Left renal cortex interstitium (tissue), 4 donors: ENCODE measurements around the gene SMARCA1. TPM values are rescaled to one million over a fixed set of nuclear protein-coding genes. Genes with fewer than 3 reads are reported as not detected.

Source experiments
- DNase-seq, 4 donors: peaks; one replicate each; pipeline ENCODE4 v3.0.0-alpha.2; 2013; ENCODE audit warnings: low read depth in 4 of 4, low spot score in 2 of 4, missing footprints in 1 of 4
- polyA plus RNA-seq, 4 donors: library from polyadenylated mRNA; unstranded; fragments of 120-200 nt; gene quantifications; one replicate each; pipeline ENCODE4 v1.2.1, GENCODE V29; 2013; ENCODE audit not compliant: insufficient read length in 4 of 4

The SMARCA1 gene
- polyA plus RNA-seq, 4 donors: 99.9 to 129 (median 114) TPM

DNA sequence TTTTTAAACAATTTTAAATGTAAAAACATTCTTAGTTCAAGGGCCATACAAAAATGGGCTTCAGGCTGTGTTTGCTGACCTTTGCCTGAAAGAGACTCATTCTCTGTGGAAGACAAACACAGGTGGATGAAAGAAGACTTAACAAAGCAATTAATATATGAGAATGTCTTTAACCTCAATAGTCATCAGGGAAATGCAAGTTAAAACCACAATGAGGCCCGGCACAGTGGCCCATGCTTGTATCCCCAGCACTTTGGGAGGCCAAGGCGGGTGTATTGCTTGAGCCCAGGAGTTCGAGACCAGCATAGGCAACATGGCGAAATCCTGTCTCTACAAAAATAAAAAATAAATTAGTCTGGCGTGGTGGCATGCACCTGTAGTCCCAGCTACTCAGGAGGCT is 7.1 kb upstream of the SMARCA1 start:
- DNase-seq: no peak

DNA sequence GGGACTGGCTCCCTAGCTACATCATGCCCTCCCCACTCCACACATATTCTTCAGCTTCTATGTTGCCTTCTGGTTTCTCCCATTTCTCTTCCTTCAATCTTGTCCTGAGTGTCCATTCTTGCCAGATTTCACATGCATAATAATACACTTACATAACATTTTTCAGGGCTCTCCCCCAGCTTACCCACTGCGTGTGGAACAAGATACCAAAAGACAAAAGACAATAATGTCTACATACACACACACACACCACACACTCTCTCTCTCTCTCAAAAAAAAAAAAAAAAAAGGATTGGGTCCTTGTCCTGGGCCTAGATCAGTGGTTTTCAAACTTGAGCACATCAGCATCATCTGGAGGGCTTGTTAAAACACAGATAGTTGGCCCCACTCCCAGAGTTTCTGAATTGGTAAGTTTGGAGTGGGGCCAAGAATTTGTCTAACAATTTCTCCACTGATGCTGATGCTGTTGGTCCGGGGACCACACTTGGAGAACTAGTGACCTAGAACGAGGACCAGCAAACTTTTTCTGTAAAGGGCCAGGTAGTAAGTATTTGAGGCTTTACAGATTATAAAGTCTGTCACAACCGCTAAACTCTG is 6.5 kb upstream of the SMARCA1 start:
- DNase-seq: no peak

DNA sequence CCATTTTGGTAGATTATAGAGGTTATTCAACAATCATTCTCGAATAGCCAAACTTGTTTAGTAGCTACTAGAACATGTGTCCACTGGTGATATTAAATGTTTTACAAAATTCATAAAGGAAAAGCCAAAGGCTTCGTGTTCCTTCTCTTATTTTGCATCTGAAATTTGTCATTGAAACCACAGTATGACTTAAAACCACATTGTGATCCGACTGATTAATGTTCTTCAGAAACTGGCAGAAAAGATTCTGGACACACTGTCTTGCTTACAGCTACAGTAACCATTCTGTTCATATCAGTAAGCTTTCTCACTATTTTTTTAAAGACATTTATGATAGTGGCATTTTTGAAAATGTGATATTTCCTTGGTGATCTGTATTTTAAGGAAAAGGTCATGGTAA is 2.6 kb upstream of the SMARCA1 start:
- no peak for DNase-seq

DNA sequence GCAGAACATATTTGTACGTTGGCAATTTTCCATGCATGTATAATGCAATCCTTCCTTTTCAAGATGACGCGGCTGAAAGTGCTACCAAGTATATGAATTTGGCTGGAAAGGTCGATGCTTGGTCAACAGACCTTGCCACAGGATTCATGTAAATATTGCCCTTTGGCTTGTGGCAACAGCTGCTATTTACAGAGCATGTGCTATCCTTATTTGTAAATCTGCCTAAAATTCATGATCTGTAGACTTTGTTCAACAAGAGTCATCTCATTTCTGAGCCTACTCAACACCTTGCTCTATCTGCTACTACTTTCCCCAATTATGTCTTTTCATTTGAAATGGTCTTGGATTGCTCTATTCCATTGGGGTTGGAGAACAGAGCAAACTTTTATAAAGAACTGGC is 1.9 kb upstream of the SMARCA1 start:
- no peak for DNase-seq

DNA sequence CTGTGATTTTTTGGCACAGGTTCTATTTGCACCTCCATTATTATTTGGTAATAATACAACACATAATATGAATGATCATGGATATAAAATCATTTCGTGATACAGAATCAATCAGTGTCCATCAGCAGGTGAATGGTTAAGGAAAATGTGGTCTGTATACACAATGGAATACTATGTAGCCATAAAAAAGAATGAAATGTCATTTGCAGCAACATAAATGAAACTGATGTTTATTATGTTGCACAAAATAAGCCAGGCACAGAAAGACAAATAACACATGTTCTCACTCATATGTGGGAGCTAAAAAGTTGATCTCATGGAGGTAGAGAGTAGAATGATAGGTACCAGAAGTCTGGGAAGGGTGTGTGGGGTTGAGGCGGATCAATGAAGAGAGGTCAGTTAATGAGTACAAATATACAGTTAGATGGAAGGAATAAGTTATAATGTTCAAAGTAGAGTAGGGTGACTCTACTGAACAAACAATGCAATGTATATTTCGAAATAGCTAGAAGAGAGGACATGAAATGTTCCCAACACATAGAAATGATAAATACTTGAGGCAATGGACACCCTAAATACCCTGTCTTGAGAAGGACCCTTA is 1.1 kb upstream of the SMARCA1 start:
- DNase-seq: no peak

DNA sequence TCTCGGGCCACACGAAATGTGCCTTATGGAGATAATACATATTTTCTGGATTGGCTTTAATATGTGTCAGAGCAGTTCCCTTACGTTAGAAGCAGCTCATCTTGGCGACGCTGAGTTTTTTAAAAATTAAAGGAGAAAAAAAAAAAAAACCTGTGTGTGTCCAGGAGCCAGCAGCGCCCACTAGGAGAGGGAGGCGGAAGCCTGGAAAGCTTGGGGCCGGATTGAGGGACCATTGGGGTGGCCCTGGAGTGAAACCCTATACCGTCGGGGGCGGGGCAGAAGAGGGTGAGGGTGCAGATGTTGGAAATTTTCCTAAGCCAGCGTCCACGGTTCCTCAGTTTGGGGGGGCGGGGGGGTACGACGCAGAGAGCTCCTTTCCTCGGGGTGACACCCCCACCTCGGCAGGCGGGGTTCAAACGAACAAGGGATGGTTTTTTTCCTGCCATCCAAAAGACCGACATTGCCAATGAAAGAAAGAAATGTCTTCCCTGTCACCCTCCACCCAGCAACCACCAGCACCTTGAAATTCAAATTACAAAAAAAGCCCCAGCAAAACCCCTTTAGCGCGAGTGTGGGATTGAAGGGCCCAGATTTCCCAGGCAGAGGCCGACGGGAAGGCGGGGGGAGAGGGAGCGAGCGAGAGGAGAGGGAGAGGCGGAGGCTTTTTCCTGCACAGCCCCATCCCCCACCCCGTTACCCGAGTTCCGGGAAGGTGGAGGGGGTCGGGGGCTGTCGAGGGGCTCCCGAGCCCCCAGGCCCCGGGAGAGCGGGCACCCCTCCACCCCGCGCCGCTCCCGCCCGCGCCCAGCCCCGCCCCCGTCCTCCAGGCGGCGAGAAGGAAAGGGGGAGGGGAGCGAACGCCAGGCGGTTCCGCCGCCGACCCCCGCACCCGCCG is 859 bp downstream of the SMARCA1 start:
- peak in 3 of 4 donors; percentile 19 to 53 (median 26) for DNase-seq

DNA sequence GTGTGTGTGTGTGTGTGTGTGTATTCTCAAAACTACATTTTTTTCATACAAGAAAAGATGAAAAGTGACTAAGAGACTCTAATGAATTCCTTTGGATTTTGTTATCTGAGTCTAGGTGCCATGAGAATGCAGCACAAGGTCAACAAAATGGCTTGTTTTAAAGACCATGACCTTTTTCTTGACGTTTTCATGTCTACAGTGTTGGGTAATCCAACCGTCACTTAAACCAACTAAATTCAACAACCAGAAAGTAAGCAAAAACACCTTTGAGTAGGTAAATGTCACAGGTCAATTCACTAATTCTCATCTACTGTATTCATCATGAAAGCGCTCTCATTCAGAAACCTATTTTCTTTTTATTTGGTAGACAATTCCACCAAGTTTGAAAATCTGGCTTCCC is 3.1 kb downstream of the SMARCA1 start:
- DNase-seq: no peak

DNA sequence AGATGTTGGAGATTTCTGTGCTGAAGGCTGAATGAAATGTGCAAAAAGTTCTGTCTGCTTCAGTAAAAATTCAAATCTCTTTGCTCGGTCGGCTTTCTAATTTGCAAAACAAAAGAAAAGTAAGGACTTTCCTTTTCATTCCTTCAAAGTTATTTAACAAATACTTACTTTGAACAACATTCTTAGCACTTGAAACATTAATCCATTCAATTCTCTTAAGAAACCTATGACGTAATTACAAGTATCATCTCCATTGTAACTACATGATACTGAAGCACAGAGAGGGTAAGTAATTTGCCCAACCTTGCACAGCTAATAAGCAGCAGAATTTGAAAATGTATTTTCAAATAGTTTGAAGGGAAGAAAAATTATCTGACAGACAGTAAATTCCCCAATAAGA is 6.9 kb downstream of the SMARCA1 start:
- no peak for DNase-seq

DNA sequence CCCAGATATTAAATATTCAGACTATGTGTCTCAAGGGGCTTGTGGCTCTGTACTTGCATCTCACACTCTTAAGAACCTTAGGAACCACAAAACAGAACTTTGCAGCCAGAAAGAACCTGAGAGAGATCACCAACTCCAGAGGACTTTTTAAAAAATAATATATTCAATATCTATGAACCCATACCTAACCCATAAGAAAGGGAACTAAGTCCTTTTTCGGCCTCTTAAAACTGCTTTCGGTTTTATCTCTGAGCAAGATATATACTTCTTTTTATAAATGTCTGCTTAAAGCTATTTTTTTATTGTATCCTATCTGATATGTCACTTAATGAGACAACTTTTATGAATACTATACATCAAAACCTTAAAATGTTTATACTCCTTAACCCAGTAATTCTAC is 10.9 kb downstream of the SMARCA1 start:
- no peak for DNase-seq

DNA sequence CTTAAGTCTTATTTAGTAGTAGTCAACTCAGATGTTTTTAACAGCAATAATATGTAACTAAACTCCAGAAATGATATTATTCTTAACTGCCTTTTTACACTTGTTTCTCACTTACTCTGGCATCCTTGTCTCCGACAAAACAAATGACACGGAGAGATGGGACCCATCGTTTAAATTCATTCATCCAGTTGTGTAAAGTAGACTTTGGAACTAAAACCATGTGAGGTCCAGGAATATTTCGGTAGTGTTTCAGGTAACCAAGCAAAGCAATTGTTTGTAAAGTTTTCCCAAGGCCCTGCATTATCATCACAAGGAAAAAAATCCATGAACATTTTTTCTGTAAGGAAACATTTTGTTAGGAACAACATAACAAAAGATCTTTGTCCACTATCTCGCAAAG is 11.6 kb downstream of the SMARCA1 start:
- no peak for DNase-seq

DNA sequence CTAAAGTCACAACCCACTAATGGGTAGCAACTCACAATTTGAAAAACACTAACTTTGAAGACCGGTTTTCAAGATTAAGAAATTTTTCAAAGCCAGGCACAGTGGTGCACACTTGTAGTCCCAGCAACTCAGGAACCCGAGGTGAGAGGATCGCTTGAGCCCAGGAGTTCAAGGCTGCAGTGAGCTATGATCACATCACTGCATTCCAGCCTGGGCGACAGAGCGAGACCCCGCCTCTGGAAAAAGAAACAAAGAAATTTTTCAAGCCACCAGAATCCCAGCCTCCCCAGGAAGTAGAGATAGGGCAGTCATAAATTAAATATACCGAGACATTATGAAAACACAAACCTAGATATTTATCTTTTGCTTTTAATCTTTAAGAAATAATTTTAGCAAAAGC is 13.0 kb downstream of the SMARCA1 start:
- DNase-seq: peak in 1 of 4 donors; percentile 13

DNA sequence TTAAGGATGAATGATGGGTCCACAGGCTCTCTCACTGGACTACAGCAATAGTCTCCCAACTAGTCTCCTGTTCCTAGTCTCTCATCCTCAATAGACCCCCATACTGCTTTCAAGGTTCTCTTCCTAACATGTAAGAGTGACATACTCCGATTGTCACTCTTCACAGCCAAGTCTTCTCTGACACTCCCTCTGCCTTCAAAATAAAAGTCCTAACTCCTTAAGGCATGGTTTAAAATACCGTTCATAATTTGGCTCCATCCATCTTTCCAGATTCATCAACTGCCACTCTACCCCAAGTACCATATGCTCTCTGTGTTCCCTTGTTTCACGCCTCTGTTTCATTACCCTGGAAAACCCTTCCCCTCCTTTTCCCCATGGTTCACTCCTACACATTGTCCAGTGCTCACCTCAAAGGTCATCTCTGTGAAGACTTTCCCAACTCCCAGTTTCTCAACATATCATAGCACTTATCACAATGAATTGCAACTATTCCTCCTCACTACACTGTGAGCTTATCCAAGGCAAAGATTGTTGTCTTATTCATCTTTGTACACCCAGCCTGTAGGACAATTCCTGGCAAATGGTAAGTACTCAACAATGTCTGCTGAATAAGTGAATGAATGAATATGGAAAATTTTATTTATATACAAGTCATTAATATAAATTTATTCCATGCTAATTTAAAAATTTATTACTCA is 26.0 kb downstream of the SMARCA1 start:
- DNase-seq: no peak

DNA sequence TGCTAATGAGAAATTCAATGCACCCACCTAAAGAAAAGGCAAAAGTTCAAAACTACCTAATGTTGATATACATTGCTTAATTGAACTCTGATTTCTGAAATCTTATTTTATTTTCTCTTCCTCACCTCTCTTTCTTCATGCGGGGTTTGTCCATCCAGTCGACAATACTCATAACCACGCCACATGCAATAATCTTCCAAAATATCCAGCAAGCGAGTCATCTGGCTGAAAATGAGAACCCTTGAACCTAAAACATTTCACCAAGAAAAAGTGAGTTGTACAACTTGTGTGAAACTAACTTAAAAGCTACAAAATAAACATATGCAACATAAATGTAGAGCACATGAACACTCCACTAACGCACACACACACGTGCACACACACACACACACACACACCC is 26.7 kb downstream of the SMARCA1 start:
- DNase-seq: no peak

DNA sequence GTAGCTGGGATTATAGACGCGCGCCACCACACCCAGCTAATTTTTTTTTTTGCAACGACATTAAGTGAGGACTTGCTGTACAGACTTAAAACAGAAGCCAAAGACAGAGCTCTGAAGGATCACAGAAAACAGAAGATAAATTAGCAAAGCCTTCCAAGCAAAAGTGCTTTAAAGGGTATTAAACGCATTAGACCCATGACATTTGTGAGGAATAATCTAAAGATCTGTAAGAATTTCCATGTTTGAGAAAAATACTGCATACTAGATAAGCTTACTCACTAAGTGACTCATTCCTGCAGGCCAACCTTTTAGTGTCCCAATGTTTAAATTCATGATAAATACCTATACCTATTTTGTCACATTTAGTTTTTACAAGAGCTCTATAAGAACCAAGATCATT is 27.4 kb downstream of the SMARCA1 start:
- DNase-seq: no peak

DNA sequence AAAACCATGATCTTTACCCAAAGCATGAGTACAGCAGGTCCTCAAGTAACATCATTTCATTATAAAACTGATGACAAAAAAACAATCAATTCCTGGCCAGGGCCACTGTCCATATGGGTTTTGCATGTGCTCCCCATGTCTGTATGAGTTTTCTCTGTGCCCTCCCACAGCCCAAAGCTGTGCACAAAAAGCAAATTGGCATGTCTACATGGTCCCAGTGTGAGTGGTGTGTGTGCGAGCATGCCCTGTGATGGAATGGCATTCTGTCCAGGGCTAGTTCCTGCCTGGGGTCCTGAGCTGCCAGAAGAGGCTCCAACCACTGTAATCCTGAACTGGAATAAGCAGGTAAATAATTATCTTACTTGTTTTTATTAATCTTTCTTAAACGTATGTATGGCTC is 28.4 kb downstream of the SMARCA1 start:
- DNase-seq: no peak

DNA sequence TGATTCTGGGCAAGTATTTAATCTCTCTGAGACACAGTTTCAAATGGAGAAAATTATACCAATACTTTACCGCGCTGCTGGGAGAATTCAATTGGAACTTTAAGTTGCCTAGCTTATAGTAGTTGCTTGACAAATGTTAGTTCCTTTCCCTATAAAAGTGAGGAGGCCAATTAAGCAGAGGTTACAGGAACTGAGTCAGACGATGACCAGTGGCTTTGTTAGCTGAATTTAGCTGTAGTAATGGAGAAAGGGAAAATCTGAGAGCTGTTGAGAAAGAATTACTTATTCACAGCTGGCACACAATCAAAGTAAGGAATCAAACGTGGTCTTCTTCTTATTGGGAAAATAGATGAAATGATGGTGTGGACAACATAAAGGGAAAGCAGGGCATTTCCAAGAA is 29.6 kb downstream of the SMARCA1 start:
- DNase-seq: no peak

DNA sequence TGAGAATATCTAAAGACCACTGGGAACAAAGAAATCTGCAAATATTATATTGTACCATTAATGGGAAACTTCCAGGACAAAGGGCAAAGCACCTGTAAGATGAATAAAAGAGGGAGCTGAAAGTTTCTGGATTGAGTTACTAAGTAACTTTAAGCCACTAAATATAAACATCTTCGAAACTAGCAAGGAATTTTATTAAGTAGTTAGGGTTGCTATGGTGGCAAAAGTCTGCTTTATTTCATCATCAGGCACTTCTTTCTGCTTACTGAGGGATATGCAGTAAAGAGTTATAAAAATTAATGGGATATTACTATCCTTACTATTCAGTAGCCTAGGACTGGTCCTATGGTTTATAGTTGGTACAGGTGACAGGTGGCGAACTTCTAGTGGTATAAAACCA is 33.0 kb downstream of the SMARCA1 start:
- DNase-seq: no peak

DNA sequence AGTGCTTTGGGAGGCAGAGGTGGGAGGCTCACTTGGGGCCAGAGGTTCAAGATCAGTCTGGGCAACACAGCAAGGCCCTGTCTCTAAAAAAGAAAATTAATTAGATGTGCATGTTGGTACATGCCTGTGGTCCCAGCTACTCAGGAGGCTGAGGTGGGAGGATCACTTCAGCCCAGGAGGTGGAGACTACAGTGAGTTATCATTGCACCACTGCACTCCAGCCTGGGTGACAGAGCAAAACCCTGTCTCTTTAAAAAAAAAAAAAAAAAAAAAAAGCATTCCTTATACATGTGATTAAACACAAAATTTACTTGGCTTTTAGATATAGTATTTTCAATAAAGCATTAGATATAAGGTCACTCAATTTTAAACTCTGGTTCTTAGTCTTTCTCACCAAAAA is 34.9 kb downstream of the SMARCA1 start:
- no peak for DNase-seq

DNA sequence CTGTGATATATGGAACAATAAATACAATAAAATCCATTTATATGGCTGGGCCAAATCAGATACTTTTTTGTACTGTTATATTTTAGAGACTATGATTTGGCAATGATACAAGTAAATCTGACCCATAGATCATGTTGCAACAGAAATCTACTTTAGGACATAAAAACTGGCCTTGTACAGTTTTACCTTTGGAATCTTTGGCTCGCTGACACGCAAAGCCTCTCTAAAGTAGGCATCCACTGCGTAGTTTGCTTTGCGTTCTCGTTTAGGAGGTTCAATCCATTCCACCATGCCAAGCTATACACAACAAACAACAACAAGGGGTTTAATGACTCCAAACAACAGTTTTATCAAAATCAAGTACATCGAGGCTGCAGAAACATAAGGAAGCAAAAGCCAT is 42.4 kb downstream of the SMARCA1 start:
- no peak for DNase-seq

DNA sequence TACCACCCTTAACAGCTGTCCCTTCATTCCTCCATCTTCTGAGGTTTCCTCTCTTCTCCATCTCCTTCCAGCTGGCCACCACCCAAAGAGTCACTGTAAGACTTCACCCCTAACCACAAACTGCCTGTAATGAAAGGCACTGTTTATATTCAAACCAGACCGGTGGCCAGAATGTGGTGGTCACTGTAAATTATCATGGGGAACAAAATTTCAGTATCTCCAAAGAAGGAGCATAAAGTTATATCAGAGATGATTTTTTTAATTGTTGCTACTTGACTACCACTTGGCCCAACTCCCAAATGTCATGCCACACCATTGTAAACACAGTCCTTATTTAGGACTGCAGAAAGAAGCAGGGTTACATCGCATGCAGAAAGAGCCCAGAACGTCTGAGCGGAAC is 44.8 kb downstream of the SMARCA1 start:
- no peak for DNase-seq

DNA sequence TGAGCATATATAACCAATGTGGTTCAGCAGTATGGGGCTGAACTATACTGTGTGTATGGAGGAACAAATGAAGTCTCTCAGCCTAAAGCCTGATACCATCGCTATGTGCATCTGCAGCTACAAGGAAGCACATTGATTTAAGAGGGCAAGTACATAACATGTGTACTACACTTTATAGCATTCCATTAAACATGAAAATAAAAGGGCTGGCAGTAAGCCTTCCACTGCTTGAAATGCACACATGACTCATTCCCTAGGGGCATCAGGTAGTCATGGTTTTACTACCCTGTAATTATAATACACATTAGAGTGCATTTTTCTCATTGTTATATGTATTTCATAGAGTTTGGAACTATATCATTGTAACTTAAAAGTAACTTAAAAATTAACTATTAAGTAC is 51.2 kb downstream of the SMARCA1 start:
- DNase-seq: no peak
